NCI-H526 (cell line): ENCODE measurements around the gene NTM.

ENCODE experiments used
- DNase-seq, 2 experiments: peaks; one replicate each; lab custom pipeline; 2025; lab: John Stamatoyannopoulos, UW

Gene NTM

GRCh38 chr11:132260636-132261035 lies 890.2 kb downstream of the NTM start:
- no peak for DNase-seq

DNA sequence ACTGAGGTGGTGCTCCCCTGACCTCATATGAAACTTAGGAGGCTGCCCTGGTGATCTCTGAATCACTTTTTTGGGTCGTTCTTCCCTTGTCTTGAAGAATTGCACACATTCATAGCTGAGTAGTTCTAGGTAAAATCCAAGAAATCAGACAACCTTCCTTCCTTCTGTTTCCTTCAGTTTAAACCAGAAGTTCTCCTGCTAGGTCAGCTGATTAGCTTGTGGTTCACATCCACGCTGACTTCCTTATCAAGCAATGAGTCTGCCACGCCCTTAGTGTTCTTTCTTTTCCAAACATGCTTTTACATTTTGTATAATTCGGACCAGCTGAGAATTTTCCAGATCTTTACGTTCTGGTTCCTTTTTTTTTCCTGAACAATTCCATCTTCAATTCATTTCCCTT lies 892.8 kb downstream of the NTM start:
- no peak for DNase-seq

GRCh38 chr11:132263875-132264274 lies 893.5 kb downstream of the NTM start:
- DNase-seq = no peak

DNA sequence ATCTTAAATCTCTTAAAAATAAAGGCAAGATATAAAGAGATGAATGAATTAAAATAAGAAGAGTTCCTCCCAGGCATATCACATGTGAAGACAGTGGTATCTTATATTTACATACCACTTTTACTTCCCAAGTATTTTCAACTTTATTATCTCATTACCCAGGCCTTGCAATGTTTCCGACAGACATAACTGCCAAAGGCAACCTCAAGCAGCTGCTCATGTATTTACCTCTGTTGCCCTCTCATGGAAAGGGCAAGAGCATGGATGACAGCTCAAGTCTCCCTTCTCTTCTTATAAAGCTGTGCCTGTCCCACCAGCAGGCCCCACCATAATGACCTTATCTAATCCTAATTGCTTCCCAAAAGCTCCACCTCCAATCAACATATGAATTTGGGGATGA lies 894.2 kb downstream of the NTM start:
- DNase-seq = no peak

DNA sequence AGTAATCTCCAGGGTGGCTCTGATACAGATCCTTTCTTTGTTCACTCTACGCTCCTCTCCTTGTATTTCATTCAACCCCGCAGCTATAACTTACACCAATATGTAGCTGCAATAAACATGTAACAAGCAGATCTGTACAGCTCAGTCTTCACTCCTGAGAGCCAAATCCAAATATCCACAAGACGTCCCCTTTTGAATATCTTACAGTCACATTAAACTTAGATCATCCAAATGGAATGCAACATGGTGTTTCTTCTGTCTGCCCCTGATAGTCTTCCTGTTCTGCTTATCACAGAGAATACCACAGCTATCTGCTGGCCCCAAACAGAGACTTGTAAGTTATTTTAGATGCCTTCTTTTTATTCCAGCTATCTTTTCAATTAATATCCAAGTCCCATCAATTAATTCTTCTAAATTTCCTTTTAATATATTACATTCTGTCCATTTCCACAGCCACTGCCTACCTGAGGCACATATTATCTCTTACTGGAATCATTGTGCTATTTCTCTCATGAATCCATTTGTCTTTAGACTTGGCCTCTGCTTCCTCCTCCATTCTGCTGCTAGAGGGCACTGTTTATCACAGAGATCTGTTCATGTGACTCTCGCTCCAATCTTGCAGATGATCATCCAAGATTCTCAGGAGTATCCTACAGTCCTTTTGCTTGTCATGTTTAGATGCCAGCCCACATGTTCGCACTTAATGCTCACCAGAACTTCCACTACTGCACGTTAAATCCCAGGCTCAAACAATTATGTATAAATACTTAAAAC lies 908.6 kb downstream of the NTM start:
- peak; percentile 32 to 77 for DNase-seq

- no peak for DNase-seq
These were observed 913.6 kb downstream of the NTM start for GRCh38 chr11:132284048-132284447.

GRCh38 chr11:132284611-132285010 lies 914.2 kb downstream of the NTM start:
- no peak for DNase-seq

GRCh38 chr11:132285631-132286030 lies 915.2 kb downstream of the NTM start:
- DNase-seq = no peak

DNA sequence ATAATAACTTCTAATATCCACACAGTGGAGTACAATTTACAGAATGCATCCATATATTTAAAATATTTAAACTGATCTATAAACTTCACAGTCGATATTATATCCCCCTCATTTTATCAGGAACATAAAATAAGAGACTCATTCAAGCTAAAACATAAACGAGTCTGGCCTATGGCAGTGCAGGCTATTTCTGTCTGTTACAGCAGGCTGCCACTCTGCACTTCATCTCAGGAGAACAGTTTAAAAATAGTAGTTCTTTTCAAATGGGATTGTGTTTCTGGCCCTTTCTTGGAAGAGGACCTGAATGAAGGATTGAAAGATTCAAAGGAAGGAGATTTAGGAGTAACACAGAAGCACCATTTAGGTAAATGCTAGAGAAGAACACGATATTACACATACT lies 915.7 kb downstream of the NTM start:
- DNase-seq = no peak

GRCh38 chr11:132288036-132288435 lies 917.6 kb downstream of the NTM start:
- DNase-seq = no peak

DNA sequence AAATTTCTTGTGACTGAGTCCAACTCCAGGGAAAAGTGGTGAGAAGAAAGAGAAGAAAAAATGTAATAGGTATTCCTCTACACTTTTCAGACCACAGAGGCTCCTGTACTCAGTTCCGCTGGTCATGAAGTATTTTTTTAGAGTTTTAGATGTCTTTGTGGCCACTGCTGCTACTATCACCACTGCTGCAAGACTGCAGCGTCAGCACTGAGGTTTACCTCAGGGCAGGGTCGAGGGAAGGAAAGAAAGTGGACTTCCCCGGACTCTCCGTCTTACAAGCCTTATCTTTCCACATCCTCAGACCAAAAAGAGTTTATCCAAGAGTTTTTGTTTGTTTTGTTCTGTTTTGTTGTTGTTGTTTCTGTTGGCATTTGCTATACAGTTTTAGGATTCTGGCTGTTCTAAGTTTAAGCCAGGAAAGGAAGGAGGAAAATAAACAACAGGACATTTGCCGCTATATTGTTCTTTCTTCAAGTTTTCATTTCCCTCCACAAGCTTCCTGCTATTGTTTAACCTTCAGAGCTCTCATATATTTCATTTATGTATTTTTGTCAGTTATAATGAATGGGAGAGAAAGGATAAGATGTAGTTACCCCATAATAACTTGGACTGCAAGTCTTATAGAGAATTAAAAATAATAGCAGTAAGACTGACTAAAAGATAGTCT lies 919.3 kb downstream of the NTM start:
- no peak for DNase-seq

DNA sequence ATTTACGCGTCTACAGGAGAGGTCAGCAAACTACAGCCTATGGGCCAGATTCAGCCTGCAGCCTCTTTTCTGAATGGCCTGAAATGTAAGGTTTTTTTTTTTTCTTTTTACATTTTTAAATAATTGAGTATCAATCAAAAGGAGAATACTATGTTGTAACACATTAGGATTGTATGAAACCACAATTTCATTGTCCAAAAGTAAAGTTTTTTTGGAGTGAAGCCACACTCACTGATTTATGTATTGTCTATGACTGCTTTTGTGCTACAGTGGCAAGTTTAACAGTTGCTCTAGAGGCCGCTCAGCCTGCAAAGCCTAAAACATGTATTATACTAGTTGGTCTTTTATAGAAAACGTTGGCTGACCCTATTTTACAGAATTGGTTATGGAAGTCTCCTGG lies 923.2 kb downstream of the NTM start:
- DNase-seq = no peak

DNA sequence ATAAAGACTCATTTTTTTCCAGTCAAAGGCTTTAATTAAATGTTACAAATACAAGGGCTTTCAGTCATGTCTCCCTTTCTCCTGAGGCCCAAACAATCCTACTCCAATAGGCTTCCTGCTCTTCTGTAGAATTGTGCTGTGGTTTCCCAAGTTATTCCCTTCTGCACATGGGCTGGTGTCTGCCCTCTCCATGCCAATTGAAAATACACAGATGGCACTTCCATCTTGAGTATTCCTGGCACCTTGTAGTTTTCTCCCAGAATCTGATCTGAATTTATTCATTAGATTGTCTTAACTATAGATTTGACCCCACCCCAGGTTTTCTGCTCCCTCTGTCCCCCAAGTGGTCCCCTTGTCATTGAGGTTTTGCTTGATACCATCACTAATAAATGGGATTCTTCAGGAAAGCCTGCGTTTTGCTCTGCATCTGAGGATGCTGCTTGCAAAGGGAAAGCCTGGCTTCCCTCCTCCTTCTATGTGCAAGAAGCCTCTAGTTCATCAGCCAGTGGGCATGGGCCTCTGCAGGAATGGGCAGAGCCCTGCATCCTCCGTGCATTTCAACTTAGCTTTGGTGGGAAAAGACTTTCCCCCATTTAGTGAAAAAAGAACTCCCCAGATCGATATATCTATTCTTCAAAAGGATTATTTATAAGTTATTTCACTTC lies 926.7 kb downstream of the NTM start:
- no peak for DNase-seq

DNA sequence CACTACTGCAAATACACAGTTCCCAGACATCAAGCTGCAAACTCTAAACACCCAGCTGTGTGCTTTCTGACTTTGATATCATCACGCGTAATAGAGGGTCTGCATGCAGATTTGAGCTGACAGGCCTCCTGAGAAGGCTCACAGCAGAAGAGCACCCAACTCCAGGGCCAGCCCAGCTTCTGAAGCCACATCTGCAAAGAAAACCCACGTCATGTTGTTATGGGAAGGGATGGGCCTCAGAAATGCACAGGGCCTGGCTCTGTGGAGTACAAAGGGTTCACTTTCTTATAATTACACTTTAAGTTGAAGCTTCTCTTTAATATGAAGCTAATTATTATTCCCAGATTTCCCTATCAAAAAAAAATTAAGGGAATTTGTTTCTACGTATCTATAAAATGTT lies 927.9 kb downstream of the NTM start:
- DNase-seq = no peak

DNA sequence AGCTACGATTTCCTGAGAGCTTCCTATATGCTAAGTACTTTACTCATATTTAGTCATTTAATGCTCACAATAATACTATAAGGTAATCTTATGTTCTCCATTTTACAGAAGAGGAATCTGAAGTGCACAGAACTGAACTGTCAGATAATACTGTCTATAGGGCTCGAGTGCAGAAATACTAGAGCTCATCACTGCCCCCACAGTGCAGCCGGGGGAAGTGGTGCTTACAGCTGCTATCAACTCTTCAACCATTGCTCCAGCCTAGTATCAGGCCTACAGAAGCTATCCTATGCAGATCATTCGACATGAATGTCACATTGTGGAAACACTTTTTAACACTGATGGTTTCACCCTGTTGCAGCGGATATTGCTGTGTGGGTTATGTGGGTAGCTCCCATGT lies 929.9 kb downstream of the NTM start:
- peak in 1 of 2 experiments; percentile 60 for DNase-seq

- no peak for DNase-seq
These were observed 931.0 kb downstream of the NTM start for GRCh38 chr11:132301465-132301864.

GRCh38 chr11:132301900-132302299 lies 931.5 kb downstream of the NTM start:
- DNase-seq = no peak

DNA sequence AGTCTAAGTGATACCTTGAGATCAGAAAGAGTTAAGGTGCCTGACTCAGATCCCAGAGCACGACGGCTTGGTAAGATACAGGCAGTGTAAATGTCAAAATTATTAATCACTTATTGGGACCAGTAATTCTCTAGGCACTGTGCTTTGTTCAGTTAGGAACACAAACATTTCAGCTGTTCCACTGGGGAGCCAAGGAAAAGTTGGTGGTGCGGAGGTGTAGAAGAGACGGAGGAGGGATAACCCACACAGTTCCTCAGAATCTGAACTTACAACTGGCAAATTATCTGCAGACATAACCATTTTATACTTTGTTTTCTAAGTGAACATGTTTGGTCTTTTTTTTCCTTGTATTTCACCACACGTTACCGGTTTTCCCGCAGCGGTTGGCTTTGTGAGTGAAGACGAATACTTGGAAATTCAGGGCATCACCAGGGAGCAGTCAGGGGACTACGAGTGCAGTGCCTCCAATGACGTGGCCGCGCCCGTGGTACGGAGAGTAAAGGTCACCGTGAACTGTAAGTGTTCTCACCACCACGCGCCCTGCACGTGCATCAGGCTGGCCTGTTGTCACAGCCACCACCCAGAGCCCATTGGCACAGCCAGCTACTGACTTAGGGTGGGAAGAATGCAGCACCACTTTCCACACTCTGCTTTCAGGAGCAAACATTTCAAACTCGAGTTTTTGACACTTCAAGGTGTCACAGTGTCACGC lies 937.0 kb downstream of the NTM start:
- DNase-seq = no peak

DNA sequence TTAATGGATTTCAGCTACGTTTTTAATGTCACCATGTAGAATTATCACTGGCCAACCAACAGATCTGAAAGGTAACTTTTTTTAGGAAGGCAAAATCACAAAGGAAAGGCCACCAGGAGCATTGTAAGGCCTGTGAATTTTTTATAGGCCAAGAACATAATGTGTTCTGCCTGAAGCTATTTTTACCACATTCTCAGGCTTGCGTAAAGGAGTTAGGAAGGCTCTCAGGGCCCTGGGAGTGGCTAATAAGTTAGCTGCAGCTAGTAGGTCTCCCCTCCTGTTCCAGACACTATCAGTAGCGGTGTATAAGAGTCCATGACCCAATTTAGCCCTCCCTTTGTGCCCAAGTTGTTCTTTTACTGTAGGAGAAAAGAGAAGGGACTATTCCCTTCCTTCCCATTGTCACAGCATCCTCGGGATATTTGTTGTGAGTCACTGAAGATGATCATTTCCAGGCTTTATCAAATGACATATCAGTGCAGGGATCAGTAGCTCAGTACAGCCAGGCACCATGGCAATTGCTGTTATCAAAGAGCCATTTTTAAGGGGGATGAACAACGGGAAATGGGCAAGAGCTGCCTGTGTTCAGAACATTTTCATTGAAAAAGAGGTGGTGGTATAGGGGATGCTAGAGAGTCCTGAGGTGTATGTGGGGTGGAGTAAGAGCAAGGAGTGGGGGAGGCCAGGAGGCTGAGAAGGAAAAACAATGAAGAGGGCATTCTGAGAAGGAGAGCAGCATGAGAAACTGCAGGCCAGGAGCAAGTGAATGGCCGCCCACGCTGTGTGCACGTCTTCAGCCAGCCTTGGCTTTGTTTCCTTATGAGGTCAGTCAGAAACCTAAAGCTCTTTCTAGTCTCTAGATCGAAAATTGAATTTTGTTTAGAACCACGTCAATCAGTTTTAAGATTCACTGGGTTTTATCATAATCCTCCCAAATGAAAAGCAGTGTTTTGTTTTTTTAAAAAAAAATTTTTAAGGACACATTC lies 940.3 kb downstream of the NTM start:
- DNase-seq = no peak

DNA sequence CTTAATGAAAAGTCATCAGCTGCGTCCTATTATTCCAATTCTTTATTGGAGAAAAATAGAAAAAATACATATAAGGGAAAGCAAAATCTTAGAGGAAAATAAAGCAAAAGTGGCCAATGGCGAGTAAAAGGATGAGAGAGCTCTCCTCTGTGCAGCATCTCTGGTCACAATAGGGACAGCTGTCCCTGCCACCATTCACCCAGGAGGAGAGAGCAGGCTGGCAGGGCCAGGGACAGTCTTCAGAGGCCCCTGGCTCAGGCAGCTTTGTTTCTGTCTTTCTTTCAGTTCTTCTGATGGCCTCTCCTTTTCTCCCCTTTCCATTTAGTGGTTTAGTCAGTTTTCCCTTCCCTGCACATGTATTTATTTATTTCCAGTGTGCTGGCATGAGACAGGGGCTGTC lies 941.3 kb downstream of the NTM start:
- no peak for DNase-seq

DNA sequence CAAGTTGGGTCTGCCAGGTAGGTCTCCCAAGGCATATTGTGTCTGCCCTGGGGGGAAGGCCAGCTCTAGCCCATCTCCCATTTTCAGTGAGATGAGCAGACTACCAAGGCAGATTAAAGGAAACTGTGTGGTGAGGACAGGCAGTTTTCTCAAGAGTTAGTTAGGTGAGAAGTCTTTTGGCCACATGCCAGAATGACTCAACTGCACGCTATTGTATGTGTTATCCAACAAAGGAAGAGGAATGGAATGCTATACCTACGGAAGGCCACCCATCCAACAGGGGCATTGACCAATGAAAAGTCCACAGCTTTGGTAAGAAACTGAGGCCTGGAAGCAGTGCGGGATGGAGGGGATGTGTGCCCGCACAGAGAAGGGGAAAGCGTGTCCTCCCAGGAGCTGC lies 941.7 kb downstream of the NTM start:
- no peak for DNase-seq
